SK-N-SH (cell line): ENCODE data around the gene RNF7. TPM values are rescaled to one million over a fixed set of nuclear protein-coding genes. Genes with fewer than 3 reads are reported as not detected.
A peak's percentile ranks its signal among the peaks of the same experiment; 100 is the strongest.

Experiments
- CTCF ChIA-PET: fragments of 300-600, 350-600 bp; formaldehyde crosslinking; extraction: SDS; loops from one replicate; lab custom pipeline; 2021; lab: Yijun Ruan, JAX
- POLR2A ChIA-PET: fragments of 350-600 bp; sonication (Branson Sonifier 250); formaldehyde crosslinking; extraction: SDS; loops from one replicate; lab custom pipeline; 2020; ENCODE audit warnings: antibody characterized with exemption, inconsistent platforms; lab: Yijun Ruan, JAX
- DNase-seq: peaks from one replicate; pipeline ENCODE4 v3.0.0; 2012
- H2AFZ ChIP-seq: fragments of 200-600 bp; sonication (generic); 2 replicates; pipeline ENCODE4 v1.8.1; 2016; ENCODE audit warnings: antibody characterized with exemption, mild to moderate bottlenecking, low read depth
- H3F3A ChIP-seq: fragments of 200-600 bp; sonication (generic); replicated peaks from 2 replicates; pipeline ENCODE3; 2016; ENCODE audit warnings: antibody characterized with exemption, mild to moderate bottlenecking; ENCODE audit not compliant: insufficient read depth
- H3K27ac ChIP-seq, 2 experiments: fragments of 200-500 bp in 1 of 2; fragments of 200-600 bp in 1 of 2; sonication (Bioruptor generic) in 1 of 2; sonication (generic), shearing (Covaris generic) in 1 of 2; 2 replicates each; pipeline versions ENCODE4 v1.5.1 to v1.6.1; 2014 to 2016; ENCODE audit warnings: low read depth in 2 of 2, inconsistent platforms in 1 of 2, low read length in 1 of 2, mild to moderate bottlenecking in 1 of 2, mixed read lengths in 1 of 2
- H3K27me3 ChIP-seq: fragments of 200-600 bp; sonication (generic), shearing (Covaris generic); 2 replicates; pipeline ENCODE4 v1.6.1; 2016; ENCODE audit warnings: mixed run types; ENCODE audit not compliant: insufficient read depth
- H3K36me3 ChIP-seq, 2 experiments: fragments of 200-500 bp in 1 of 2; fragments of 200-600 bp in 1 of 2; sonication (Bioruptor generic) in 1 of 2; sonication (generic) in 1 of 2; replicated peaks in 1 of 2; 2 replicates each; pipeline versions ENCODE3 to v1.5.1; 2014 to 2016; ENCODE audit warnings: low read length in 1 of 2, mild to moderate bottlenecking in 1 of 2; ENCODE audit not compliant: insufficient read depth in 2 of 2, control insufficient read depth in 1 of 2
- H3K4me1 ChIP-seq, 2 experiments: fragments of 200-500 bp in 1 of 2; fragments of 200-600 bp in 1 of 2; sonication (Bioruptor generic) in 1 of 2; sonication (generic), shearing (Covaris generic) in 1 of 2; 2 replicates each; pipeline versions ENCODE4 v1.5.1 to v1.6.1; 2014 to 2016; ENCODE audit warnings: low read depth in 1 of 2, low read length in 1 of 2, mixed run types in 1 of 2; ENCODE audit not compliant: insufficient read depth in 2 of 2, control insufficient read depth in 1 of 2
- H3K4me2 ChIP-seq: fragments of 200-600 bp; sonication (generic), shearing (Covaris generic); 2 replicates; pipeline ENCODE4 v1.6.1; 2017; ENCODE audit warnings: mixed run types
- H3K4me3 ChIP-seq, 2 experiments: fragments of 200-500 bp in 1 of 2; fragments of 200-600 bp in 1 of 2; sonication (Bioruptor generic) in 1 of 2; sonication (generic), shearing (Covaris generic) in 1 of 2; 2 replicates each; pipeline versions ENCODE4 v1.5.1 to v1.8.1; 2014 to 2016; ENCODE audit warnings: low read depth in 2 of 2, inconsistent platforms in 1 of 2, low read length in 1 of 2, mild to moderate bottlenecking in 1 of 2, mixed read lengths in 1 of 2, moderate library complexity in 1 of 2
- H3K79me2 ChIP-seq: fragments of 200-600 bp; sonication (generic); 2 replicates; pipeline ENCODE4 v1.8.1; 2017; ENCODE audit warnings: mild to moderate bottlenecking; ENCODE audit not compliant: insufficient read depth
- H3K9ac ChIP-seq: fragments of 200-600 bp; sonication (generic); 2 replicates; pipeline ENCODE4 v1.6.1; 2017; ENCODE audit warnings: mixed run types
- H3K9me2 ChIP-seq: fragments of 200-600 bp; sonication (generic); 2 replicates; pipeline ENCODE4 v1.6.1; 2017; ENCODE audit warnings: mixed run types
- H3K9me3 ChIP-seq: fragments of 200-600 bp; sonication (generic); 2 replicates; pipeline ENCODE4 v1.6.1; 2017; ENCODE audit warnings: mixed run types, mild to moderate bottlenecking, moderate library complexity
- H4K20me1 ChIP-seq: fragments of 200-600 bp; sonication (generic); 2 replicates; pipeline ENCODE4 v1.6.1; 2017; ENCODE audit warnings: mild to moderate bottlenecking, mixed run types; ENCODE audit not compliant: insufficient read depth
- EP300 ChIP-seq, 2 experiments: IDR thresholded peaks; 2 replicates each; pipeline versions ENCODE4 v1.4.0 to v1.6.1; 2012; ENCODE audit warnings: borderline replicate concordance in 1 of 2, low read depth in 1 of 2, low read length in 1 of 2
- GABPA ChIP-seq: IDR thresholded peaks from 2 replicates; pipeline ENCODE4 v1.4.0; 2012; ENCODE audit warnings: low read depth, mild to moderate bottlenecking
- IRF3 ChIP-seq: fragments of 150-350 bp; IDR thresholded peaks from 2 replicates; pipeline ENCODE4 v1.6.1; 2016; ENCODE audit warnings: mild to moderate bottlenecking, low read depth, low read length
- MAX ChIP-seq: IDR thresholded peaks from 2 replicates; pipeline ENCODE4 v1.4.0; 2012; ENCODE audit warnings: low read depth
- MEF2A ChIP-seq: IDR thresholded peaks from 2 replicates; pipeline ENCODE4 v1.4.0; 2012; ENCODE audit warnings: low read depth, borderline replicate concordance
- REST ChIP-seq: IDR thresholded peaks from 2 replicates; pipeline ENCODE4 v1.6.1; 2012; ENCODE audit warnings: mild to moderate bottlenecking, low read depth, low read length, moderate library complexity
- RXRA ChIP-seq: IDR thresholded peaks from 2 replicates; pipeline ENCODE4 v1.4.0; 2012; ENCODE audit warnings: low read depth, mild to moderate bottlenecking, borderline replicate concordance
- USF2 ChIP-seq: fragments of 150-350 bp; IDR thresholded peaks from 2 replicates; pipeline ENCODE4 v1.6.1; 2017; ENCODE audit warnings: antibody characterized with exemption, low read length, low read depth, borderline replicate concordance
- WGBS: methylation state at CpG from one replicate; pipeline ENCODE4 v1.1.6; 2017; ENCODE audit warnings: low lambda C conversion rate; 5-methylcytosine and 5-hydroxymethylcytosine counted together
- polyA plus RNA-seq, 3 experiments: library from polyadenylated mRNA; depleted of rRNA; stranded (reverse); fragments of >200 nt; gene quantifications; 2 replicates each; pipeline ENCODE4 v1.2.3, GENCODE V29; 2012
- TF ChIP-seq, protein P1 (sequence below): IDR thresholded peaks from 2 replicates; pipeline ENCODE4 v1.4.0; 2012; ENCODE audit warnings: low read depth, borderline replicate concordance
- TF ChIP-seq, protein P2 (sequence below): IDR thresholded peaks from 2 replicates; pipeline ENCODE4 v1.4.0; 2012; ENCODE audit warnings: low read depth, borderline replicate concordance

RNF7 gene
- polyA plus RNA-seq, 1 of the 3 experiments (the other 2 are of a cell fraction): 77.1 TPM

- Histone ChIP-seq H3K79me2 (no peaks in the 10 kb centered on the region), H3K27ac (no peak overlapping the region), H3K36me3 (no peaks in the 10 kb centered on the region), H2AFZ (no peak overlapping the region), H3K9me2 (no peaks in the 10 kb centered on the region), H3K9me3 (no peaks in the 10 kb centered on the region), H4K20me1 (no peaks in the 10 kb centered on the region), H3F3A (no peaks in the 10 kb centered on the region), H3K4me3 (no peak overlapping the region), H3K4me2 (no peak overlapping the region), H3K27me3 (no peaks in the 10 kb centered on the region), H3K9ac (no peak overlapping the region), H3K4me1 (no peaks in the 10 kb centered on the region)
- no peak for DNase-seq
- POLR2A ChIA-PET: no interaction called here
- CTCF ChIA-PET: no interaction called here
- 84% methylated on average over 7 of the region's 7 CpGs for WGBS
- TF ChIP-seq, protein P1, sequence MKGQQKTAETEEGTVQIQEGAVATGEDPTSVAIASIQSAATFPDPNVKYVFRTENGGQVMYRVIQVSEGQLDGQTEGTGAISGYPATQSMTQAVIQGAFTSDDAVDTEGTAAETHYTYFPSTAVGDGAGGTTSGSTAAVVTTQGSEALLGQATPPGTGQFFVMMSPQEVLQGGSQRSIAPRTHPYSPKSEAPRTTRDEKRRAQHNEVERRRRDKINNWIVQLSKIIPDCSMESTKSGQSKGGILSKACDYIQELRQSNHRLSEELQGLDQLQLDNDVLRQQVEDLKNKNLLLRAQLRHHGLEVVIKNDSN: peak; percentile 57; the same call in 1 of the 2 replicates
- TF ChIP-seq, protein P2, sequence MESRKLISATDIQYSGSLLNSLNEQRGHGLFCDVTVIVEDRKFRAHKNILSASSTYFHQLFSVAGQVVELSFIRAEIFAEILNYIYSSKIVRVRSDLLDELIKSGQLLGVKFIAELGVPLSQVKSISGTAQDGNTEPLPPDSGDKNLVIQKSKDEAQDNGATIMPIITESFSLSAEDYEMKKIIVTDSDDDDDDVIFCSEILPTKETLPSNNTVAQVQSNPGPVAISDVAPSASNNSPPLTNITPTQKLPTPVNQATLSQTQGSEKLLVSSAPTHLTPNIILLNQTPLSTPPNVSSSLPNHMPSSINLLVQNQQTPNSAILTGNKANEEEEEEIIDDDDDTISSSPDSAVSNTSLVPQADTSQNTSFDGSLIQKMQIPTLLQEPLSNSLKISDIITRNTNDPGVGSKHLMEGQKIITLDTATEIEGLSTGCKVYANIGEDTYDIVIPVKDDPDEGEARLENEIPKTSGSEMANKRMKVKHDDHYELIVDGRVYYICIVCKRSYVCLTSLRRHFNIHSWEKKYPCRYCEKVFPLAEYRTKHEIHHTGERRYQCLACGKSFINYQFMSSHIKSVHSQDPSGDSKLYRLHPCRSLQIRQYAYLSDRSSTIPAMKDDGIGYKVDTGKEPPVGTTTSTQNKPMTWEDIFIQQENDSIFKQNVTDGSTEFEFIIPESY: no peak
Measured at GRCh38 chr3:141789281-141789680, 51.2 kb downstream of the RNF7 start.

GRCh38 chr3:141790171-141790570 is 52.1 kb downstream of the RNF7 start:
- WGBS: 80% methylated on average over 4 of the region's 4 CpGs
- POLR2A ChIA-PET: no interaction called here

More at GRCh38 chr3:141790171-141790570, 52.1 kb downstream of the RNF7 start:
- H3K27me3 ChIP-seq: no peaks in the 10 kb centered on the region
- H3K27ac ChIP-seq: no peak overlapping the region
- no peaks in the 10 kb centered on the region for H3F3A ChIP-seq
- H3K4me3 ChIP-seq: no peak overlapping the region
- no peaks in the 10 kb centered on the region for H3K79me2 ChIP-seq
- TF ChIP-seq GABPA (no peak), RXRA (no peak), EP300 (IDR thresholded peaks at IDR 0.05; ENCODE audit: borderline replicate concordance in 1 of 2, low read depth in 1 of 2, low read length in 1 of 2) (no peak), REST (no peak), MAX (no peak), MEF2A (no peak), USF2 (no peak), IRF3 (no peak)
- DNase-seq: no peak
- H3K9me2 ChIP-seq: no peaks in the 10 kb centered on the region
- H4K20me1 ChIP-seq: no peaks in the 10 kb centered on the region
- H3K36me3 ChIP-seq: no peaks in the 10 kb centered on the region
- no peaks in the 10 kb centered on the region for H3K4me1 ChIP-seq
- H3K9ac ChIP-seq: no peak overlapping the region
- CTCF ChIA-PET: no interaction called here
- no peaks in the 10 kb centered on the region for H3K9me3 ChIP-seq
- no peak overlapping the region for H2AFZ ChIP-seq
- no peak overlapping the region for H3K4me2 ChIP-seq
